Erythroblast (primary cell): ENCODE data around the gene BRIP1.
"Not testable (repeated sequence)": the region's sequence is repeated elsewhere in the genome, so short reads cannot be mapped to it uniquely, and the experiment has no call there.

Experiments used
- GATA1 ChIP-seq: IDR thresholded peaks from 2 replicates; pipeline ENCODE4 v1.6.1; 2011; ENCODE audit warnings: low read depth, mild to moderate bottlenecking, control low read depth, low read length, moderate library complexity
- POLR2A ChIP-seq: IDR thresholded peaks from 2 replicates; pipeline ENCODE4 v1.6.1; 2011; ENCODE audit warnings: mild to moderate bottlenecking, low read length

DNA sequence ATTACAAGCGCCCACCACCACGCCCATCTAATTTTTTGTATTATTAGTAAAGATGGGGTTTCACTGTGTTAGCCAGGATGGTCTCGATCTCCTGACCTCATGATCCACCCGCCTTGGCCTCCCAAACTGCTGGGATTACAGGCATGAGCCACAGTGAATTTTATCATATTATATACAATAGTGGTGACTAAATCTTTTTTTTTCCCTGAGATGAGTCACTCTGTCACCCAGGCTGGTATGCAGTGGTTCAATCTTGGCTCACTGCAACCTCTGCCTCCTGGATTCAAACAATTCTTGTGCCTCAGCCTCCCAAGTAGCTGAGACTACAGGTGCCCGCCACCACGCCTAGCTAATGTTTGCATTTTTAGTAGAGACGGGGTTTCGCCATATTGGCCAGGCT lies 22.5 kb upstream of the BRIP1 start:
- TF ChIP-seq POLR2A, GATA1: not testable (repeated sequence)
